WI38 (cell line): ENCODE results near the gene TRIM66.

Source experiments
- H3K4me3 ChIP-seq: 2 replicates; pipeline ENCODE4 v1.5.1; 2011; ENCODE audit warnings: low read depth, mild to moderate bottlenecking, control low read depth, low read length
- CTCF ChIP-seq: IDR thresholded peaks from 2 replicates; pipeline ENCODE4 v1.5.1; 2012; ENCODE audit warnings: low read depth, mild to moderate bottlenecking, control low read depth, low read length

Gene TRIM66

GRCh38 chr11:8713760-8714454 lies 31.4 kb upstream of the TRIM66 start:
- no peak for TF ChIP-seq CTCF
- no peak overlapping the region for H3K4me3 ChIP-seq

DNA sequence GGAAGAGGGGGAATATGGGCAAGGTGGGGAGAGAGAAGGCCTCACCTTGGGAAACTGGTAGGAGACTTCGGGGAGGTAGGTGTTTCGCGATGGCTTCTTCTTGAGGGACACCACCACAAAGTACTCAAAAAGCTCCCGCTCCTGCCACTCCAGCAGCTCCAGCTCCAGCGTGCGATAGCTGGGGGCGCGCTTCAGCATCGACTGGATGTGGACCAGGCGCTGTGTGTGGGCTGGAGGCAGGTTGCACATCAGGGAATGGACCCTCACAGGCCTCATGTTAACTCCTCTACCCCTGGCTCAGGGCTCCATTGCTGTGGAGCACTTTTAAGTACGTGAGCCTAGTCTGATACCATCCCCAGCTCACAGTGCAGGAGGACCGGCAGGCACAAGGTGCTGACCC lies 30.0 kb upstream of the TRIM66 start:
- H3K4me3 ChIP-seq: no peak overlapping the region
- TF ChIP-seq CTCF: no peak

DNA sequence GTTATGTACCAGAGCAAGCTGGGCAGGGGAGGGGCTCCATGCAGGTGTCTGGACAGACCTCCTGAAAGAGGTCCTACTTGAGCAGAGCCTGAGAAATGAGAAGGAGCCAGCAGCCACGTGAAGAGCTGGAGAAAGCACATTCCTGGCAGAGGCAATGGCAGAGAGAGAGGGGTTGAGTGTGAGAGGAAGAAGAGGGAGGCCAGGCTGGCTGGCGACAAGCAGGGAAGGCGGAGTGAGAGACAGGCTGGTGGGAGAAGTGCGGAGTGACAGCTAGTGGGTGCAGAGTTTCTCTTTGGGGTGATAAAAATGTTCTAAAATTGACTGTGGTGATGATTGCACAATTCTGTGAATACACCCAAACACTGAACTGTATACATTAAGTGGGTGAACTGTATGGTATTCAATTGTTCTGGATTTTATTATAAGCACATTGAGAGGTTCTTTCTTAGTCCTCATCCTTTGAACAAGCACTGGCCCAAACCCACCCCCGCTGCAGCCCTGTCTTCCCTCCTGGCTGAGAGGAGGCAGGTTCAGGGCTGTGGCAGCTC lies 29.5 kb upstream of the TRIM66 start:
- TF ChIP-seq CTCF: no peak
- no peak overlapping the region for H3K4me3 ChIP-seq

GRCh38 chr11:8709777-8710176 lies 27.3 kb upstream of the TRIM66 start:
- no peak overlapping the region for H3K4me3 ChIP-seq
- no peak for TF ChIP-seq CTCF

- no peak overlapping the region for H3K4me3 ChIP-seq
- no peak for TF ChIP-seq CTCF
Observed at GRCh38 chr11:8709002-8709672, 26.7 kb upstream of the TRIM66 start.

DNA sequence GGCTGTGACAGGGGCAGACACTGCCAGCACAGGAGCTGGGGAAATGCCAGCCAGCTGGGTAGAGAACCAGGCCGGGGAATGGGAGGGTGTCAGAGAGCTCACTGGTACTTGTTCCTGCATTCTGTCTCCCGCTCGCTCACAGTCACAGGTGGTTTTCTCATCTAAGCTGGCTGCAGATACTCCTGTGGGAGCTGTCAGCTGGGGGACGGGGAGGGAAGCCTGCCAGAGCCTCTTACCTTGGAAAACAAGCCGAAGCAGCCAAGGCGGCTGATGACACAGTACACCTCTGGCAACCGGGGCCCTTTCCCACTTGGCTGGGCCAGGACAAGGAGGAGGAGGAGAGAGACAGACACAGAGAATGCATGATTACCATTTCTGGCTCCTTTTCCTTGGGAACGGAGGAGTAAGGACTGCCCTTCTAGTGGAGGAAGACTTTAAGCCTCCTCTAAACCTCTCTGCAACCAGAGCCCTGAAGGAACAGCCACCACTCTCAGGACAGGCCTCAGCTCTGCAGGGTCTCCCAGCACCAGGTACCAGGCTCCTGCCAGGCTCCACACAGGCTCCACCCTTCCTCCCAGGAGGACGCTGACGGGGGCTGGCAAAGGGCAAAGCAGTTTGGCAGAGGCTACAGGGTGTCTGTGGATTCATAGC lies 25.2 kb upstream of the TRIM66 start:
- H3K4me3 ChIP-seq: no peak overlapping the region
- no peak for TF ChIP-seq CTCF
